Mononuclear cell (primary cell): Measurements from ENCODE around the gene HACD2. TPM values are rescaled to one million over a fixed set of nuclear protein-coding genes. Genes with fewer than 3 reads are reported as not detected.

ENCODE experiments used
- H3K27me3 ChIP-seq: 2 replicates; pipeline ENCODE4 v1.6.0; 2011; ENCODE audit warnings: low read length, control low read depth; ENCODE audit not compliant: insufficient read depth
- H3K4me1 ChIP-seq: 2 replicates; pipeline ENCODE4 v1.5.1; 2011; ENCODE audit warnings: mild to moderate bottlenecking, low read length, control low read depth; ENCODE audit not compliant: insufficient read depth
- H3K4me3 ChIP-seq: 2 replicates; pipeline ENCODE4 v1.5.1; 2011; ENCODE audit warnings: mild to moderate bottlenecking, low read length, moderate library complexity
- H3K9me3 ChIP-seq: 2 replicates; pipeline ENCODE4 v1.5.1; 2011; ENCODE audit warnings: low read depth, mild to moderate bottlenecking, control low read depth, low read length
- total RNA-seq: library from RNA; depleted of rRNA; stranded (reverse); fragments of >200 nt; gene quantifications from one replicate; pipeline ENCODE4 v1.2.3, GENCODE V29; 2012

Gene HACD2
- total RNA-seq, 1 donor, result 14.4 TPM

DNA sequence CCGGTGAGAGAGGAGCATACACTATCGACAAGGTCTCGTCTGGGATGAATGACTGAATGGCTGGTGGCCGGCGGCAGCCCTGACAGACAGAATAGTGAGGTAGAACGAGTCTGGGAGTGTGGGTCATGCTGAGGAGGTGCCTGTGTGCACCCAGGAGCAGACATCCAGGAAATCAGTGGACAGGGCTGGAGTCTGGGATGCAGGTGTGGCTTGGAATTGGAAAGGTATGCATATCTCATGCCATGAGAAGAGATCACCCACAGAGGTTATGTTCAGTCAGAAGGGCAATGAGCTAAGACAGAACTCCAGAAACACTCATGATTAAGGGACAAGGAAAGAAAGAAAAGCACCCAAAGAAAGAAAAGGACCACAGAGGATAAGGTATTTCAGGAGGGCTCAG lies 20.8 kb downstream of the HACD2 start:
- H3K4me1 ChIP-seq, result no peaks in the 10 kb centered on the region
- H3K4me3 ChIP-seq, result no peak overlapping the region
- no peaks in the 10 kb centered on the region for H3K27me3 ChIP-seq
- H3K9me3 ChIP-seq, result no peaks in the 10 kb centered on the region

- no peaks in the 10 kb centered on the region for H3K9me3 ChIP-seq
- H3K4me3 ChIP-seq, result no peak overlapping the region
- H3K4me1 ChIP-seq, result no peaks in the 10 kb centered on the region
- no peaks in the 10 kb centered on the region for H3K27me3 ChIP-seq
Measured at GRCh38 chr3:123562547-123562946, 22.3 kb downstream of the HACD2 start.

- Histone ChIP-seq H3K4me1 (no peaks in the 10 kb centered on the region), H3K27me3 (no peaks in the 10 kb centered on the region), H3K9me3 (no peaks in the 10 kb centered on the region), H3K4me3 (no peak overlapping the region)
Measured at GRCh38 chr3:123561188-123561587, 23.7 kb downstream of the HACD2 start.

GRCh38 chr3:123559040-123559861 lies 25.6 kb downstream of the HACD2 start:
- no peaks in the 10 kb centered on the region for H3K27me3 ChIP-seq
- H3K4me1 ChIP-seq, result no peaks in the 10 kb centered on the region
- H3K4me3 ChIP-seq, result no peak overlapping the region
- H3K9me3 ChIP-seq, result peaks cover 6% of the 10 kb centered on the region

GRCh38 chr3:123553536-123553935 lies 31.3 kb downstream of the HACD2 start:
- no peak overlapping the region for H3K4me3 ChIP-seq
- H3K27me3 ChIP-seq, result no peaks in the 10 kb centered on the region
- no peaks in the 10 kb centered on the region for H3K4me1 ChIP-seq
- peaks cover 13% of the 10 kb centered on the region for H3K9me3 ChIP-seq

- peaks cover 13% of the 10 kb centered on the region for H3K9me3 ChIP-seq
- no peaks in the 10 kb centered on the region for H3K27me3 ChIP-seq
- no peaks in the 10 kb centered on the region for H3K4me1 ChIP-seq
- no peak overlapping the region for H3K4me3 ChIP-seq
Measured at GRCh38 chr3:123552768-123553167, 32.1 kb downstream of the HACD2 start.

- Histone ChIP-seq H3K4me1 (no peaks in the 10 kb centered on the region), H3K4me3 (no peak overlapping the region), H3K9me3 (peaks cover 13% of the 10 kb centered on the region), H3K27me3 (no peaks in the 10 kb centered on the region)
Measured at GRCh38 chr3:123552095-123552714, 32.6 kb downstream of the HACD2 start.

GRCh38 chr3:123547881-123548519 lies 36.9 kb downstream of the HACD2 start:
- H3K4me1 ChIP-seq, result no peaks in the 10 kb centered on the region
- no peaks in the 10 kb centered on the region for H3K27me3 ChIP-seq
- H3K9me3 ChIP-seq, result peaks cover 1% of the 10 kb centered on the region
- no peak overlapping the region for H3K4me3 ChIP-seq

DNA sequence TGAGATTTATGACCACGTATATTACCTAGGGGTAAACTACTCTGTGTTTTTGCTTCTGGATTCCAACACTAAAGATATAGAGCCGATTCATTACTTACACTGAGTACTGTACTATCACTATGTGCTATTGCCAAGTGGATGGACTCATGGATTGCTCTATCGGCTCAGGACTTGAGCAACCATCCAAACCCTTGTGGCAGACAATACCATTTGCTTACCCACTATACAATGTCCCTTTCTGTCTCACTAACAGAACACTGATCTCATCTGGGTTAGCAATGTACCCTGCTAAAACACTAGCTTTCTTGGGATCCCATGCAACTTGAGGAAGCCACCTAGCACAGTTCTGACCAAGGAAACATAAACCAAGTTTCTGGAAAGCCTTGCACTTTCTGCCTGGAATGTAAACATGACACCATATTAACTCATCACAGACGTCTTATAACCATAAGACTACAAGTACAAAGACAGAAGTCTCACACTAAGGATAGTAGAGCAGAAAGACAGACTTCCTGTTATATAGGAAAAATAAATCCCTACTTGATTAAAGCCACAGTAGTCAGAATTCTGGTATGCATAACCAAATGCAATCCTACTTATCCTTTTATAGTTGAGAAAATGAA lies 38.6 kb downstream of the HACD2 start:
- Histone ChIP-seq H3K4me3 (no peak overlapping the region), H3K9me3 (no peaks in the 10 kb centered on the region), H3K4me1 (no peaks in the 10 kb centered on the region), H3K27me3 (no peaks in the 10 kb centered on the region)

GRCh38 chr3:123543950-123544349 lies 40.9 kb downstream of the HACD2 start:
- Histone ChIP-seq H3K4me3 (no peak overlapping the region), H3K9me3 (no peaks in the 10 kb centered on the region), H3K27me3 (no peaks in the 10 kb centered on the region), H3K4me1 (no peaks in the 10 kb centered on the region)

- H3K9me3 ChIP-seq, result no peaks in the 10 kb centered on the region
- no peak overlapping the region for H3K4me3 ChIP-seq
- no peaks in the 10 kb centered on the region for H3K27me3 ChIP-seq
- H3K4me1 ChIP-seq, result no peaks in the 10 kb centered on the region
Measured at GRCh38 chr3:123540285-123540684, 44.6 kb downstream of the HACD2 start.

DNA sequence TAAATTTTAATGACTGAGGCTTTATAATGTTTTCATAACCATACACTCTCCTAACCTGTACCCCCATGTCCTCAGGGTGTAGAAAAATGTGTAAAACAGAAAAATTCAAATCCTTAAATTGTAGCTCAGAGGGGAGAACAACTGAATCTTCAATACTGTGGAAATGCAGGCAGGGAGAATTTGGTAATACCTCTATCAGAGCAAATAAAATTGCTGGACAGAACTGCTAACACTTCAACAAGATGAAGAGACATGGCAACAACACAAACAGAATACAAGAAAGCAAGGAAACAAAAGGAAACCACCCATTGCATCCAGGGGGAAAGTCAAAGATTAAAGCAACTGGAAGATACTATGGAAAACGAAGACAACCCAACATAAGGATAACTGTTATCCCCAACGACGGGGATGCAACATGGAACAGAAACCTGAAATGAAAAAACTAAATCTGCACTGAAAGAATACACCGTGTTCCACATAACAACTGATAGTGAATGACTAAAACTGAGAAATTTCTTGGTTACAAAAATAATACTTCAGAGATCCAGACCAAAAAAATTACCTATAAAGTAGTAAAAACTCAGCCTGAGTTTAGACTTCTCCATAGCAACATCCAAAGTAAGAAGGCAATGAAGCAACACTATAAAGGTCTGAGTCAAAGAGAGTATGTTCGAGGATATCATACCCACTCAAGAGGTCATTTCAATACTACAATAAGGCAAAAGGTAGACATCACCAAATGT lies 48.5 kb downstream of the HACD2 start:
- Histone ChIP-seq H3K4me1 (no peaks in the 10 kb centered on the region), H3K4me3 (no peak overlapping the region), H3K27me3 (no peaks in the 10 kb centered on the region), H3K9me3 (no peaks in the 10 kb centered on the region)

GRCh38 chr3:123535580-123535979 lies 49.3 kb downstream of the HACD2 start:
- Histone ChIP-seq H3K4me1 (no peaks in the 10 kb centered on the region), H3K27me3 (no peaks in the 10 kb centered on the region), H3K4me3 (no peak overlapping the region), H3K9me3 (no peaks in the 10 kb centered on the region)

DNA sequence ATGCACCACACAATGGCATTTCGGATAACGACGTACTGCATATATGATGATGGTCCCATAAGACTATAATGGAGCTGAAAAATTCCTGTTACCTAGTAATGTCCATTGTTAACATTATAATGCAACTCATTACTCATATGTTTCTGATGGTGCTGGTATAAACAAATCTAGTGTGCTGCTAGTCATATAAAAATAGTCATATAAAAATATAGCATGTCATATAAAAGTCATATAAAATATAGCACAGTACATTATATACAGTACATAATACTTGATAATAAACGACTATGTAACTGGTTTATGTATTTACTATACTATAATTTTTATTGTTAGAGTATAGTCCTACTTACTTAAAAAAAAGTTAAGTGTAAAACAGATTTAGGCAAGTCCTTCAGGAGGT lies 50.6 kb downstream of the HACD2 start:
- Histone ChIP-seq H3K4me1 (no peaks in the 10 kb centered on the region), H3K4me3 (no peak overlapping the region), H3K27me3 (no peaks in the 10 kb centered on the region), H3K9me3 (no peaks in the 10 kb centered on the region)
